HepG2 (cell line): Measurements from ENCODE around the gene TTC1. TPM values are rescaled to one million over a fixed set of nuclear protein-coding genes. Genes with fewer than 3 reads are reported as not detected.

ENCODE experiments used
- ATAC-seq: fragments of 200-7000 bp; cut with Tn5 transposase; 3 replicates; pipeline ENCODE4 v1.9.1; 2020; ENCODE audit warnings: mild to moderate bottlenecking, moderate library complexity
- BruUV-seq: library from RNA; stranded (reverse); fragments of 400-500 nt; replicated peaks from 2 replicates; lab custom pipeline; 2021; lab: Mats Ljungman, UMichigan
- CTCF ChIA-PET: fragments of 300-600 bp; formaldehyde crosslinking; extraction: SDS; loops from one replicate; lab custom pipeline; 2021; ENCODE audit warnings: low total read pairs, inconsistent platforms, low intra/inter-chr PET ratio; lab: Yijun Ruan, JAX
- POLR2A ChIA-PET: fragments of 350-600 bp; sonication (Branson Sonifier 250); formaldehyde crosslinking; loops from one replicate; lab custom pipeline; 2020; ENCODE audit warnings: antibody characterized with exemption, inconsistent platforms; lab: Yijun Ruan, JAX
- DNase-seq: peaks from one replicate; pipeline ENCODE4 v3.0.0-alpha.2; 2015; ENCODE audit warnings: low spot score
- FAIRE-seq: peaks from 3 replicates; lab custom pipeline; 2011; peaks lifted over from hg19 to GRCh38; lab: Jason Lieb, UNC
- H2AFZ ChIP-seq: one replicate; pipeline ENCODE4 v1.6.1; 2011; ENCODE audit warnings: low read length, inconsistent platforms
- H3K27ac ChIP-seq: fragments of 300-600 bp; 3 replicates; pipeline ENCODE4 v1.8.0; 2011; ENCODE audit warnings: mixed run types, mild to moderate bottlenecking, mixed read lengths, low read length, inconsistent platforms; ENCODE audit not compliant: insufficient read depth; ENCODE audit errors: extremely low read length
- H3K27me3 ChIP-seq, 2 experiments: fragments of 200-600 bp in 1 of 2; 2 replicates in 1 of 2; 3 replicates in 1 of 2; pipeline versions ENCODE4 v1.6.0 to v1.8.0; 2011; ENCODE audit warnings: low read length in 2 of 2, mild to moderate bottlenecking in 2 of 2, moderate library complexity in 2 of 2, inconsistent platforms in 1 of 2; ENCODE audit not compliant: insufficient read depth in 2 of 2, control insufficient read depth in 1 of 2
- H3K36me3 ChIP-seq, 2 experiments: fragments of 200-600 bp in 1 of 2; replicated peaks in 1 of 2; 2 replicates in 1 of 2; 3 replicates in 1 of 2; pipeline versions ENCODE4 v1.5.1 to v1.8.0; 2011; ENCODE audit warnings: low read length in 2 of 2, inconsistent platforms in 1 of 2; ENCODE audit not compliant: insufficient read depth in 2 of 2, control insufficient read depth in 1 of 2
- H3K4me1 ChIP-seq: 2 replicates; pipeline ENCODE4 v1.5.1; 2012; ENCODE audit warnings: low read length, inconsistent platforms; ENCODE audit not compliant: insufficient read depth
- H3K4me2 ChIP-seq: 2 replicates; pipeline ENCODE4 v1.6.0; 2011; ENCODE audit warnings: low read depth, low read length, inconsistent platforms
- H3K4me3 ChIP-seq, 3 experiments: fragments of 200-600 bp in 1 of 3; sonication (generic), shearing (Covaris generic) in 1 of 3; replicated peaks in 1 of 3; 2 replicates each; pipeline ENCODE4 v1.5.1; 2011 to 2016; ENCODE audit warnings: low read length in 3 of 3, inconsistent platforms in 2 of 3, low read depth in 2 of 3, mild to moderate bottlenecking in 2 of 3, control low read depth in 1 of 3, mixed read lengths in 1 of 3; ENCODE audit not compliant: insufficient read depth in 1 of 3
- H3K79me2 ChIP-seq: one replicate; pipeline ENCODE4 v1.6.1; 2011; ENCODE audit warnings: low read length, inconsistent platforms; ENCODE audit not compliant: insufficient read depth
- H3K9ac ChIP-seq: 2 replicates; pipeline ENCODE4 v1.6.0; 2011; ENCODE audit warnings: mild to moderate bottlenecking, low read depth, low read length, inconsistent platforms; ENCODE audit not compliant: insufficient read depth
- H3K9me3 ChIP-seq: 2 replicates; pipeline ENCODE4 v1.5.1; 2012; ENCODE audit warnings: mild to moderate bottlenecking, low read length
- H4K20me1 ChIP-seq: 2 replicates; pipeline ENCODE4 v1.6.0; 2011; ENCODE audit warnings: inconsistent platforms, mild to moderate bottlenecking, low read length, moderate library complexity; ENCODE audit not compliant: insufficient read depth
- ADNP ChIP-seq: sonication (generic); formaldehyde crosslinking; IDR thresholded peaks from 2 replicates; pipeline ENCODE4 v1.4.0; 2020; ENCODE audit warnings: missing genetic modification reagents
- CC2D1A ChIP-seq: sonication (generic); formaldehyde crosslinking; IDR thresholded peaks from 2 replicates; pipeline ENCODE4 v1.8.1; 2023; ENCODE audit warnings: mild to moderate bottlenecking, missing genetic modification reagents
- HOXD1 ChIP-seq: sonication (generic); formaldehyde crosslinking; IDR thresholded peaks from 2 replicates; pipeline ENCODE4 v1.5.0; 2020; ENCODE audit warnings: missing genetic modification reagents
- KDM2A ChIP-seq: sonication (generic); formaldehyde crosslinking; IDR thresholded peaks from 2 replicates; pipeline ENCODE4 v1.4.0; 2020; ENCODE audit warnings: low read depth, missing genetic modification reagents, borderline replicate concordance
- MXD4 ChIP-seq: IDR thresholded peaks from 2 replicates; pipeline ENCODE4 v1.6.1; 2016; ENCODE audit warnings: mild to moderate bottlenecking, missing biosample characterization, missing genetic modification reagents
- NCOA2 ChIP-seq: sonication (generic); formaldehyde crosslinking; IDR thresholded peaks from 2 replicates; pipeline ENCODE4 v1.8.0; 2022; ENCODE audit warnings: inconsistent platforms
- PRPF4 ChIP-seq: fragments of 200-400 bp; formaldehyde crosslinking; IDR thresholded peaks from 2 replicates; pipeline ENCODE4 v1.6.1; 2016; ENCODE audit warnings: low read length, low read depth; ENCODE audit not compliant: poor library complexity, severe bottlenecking
- RBM39 ChIP-seq: fragments of 200-400 bp; formaldehyde crosslinking; IDR thresholded peaks from one replicate; pipeline ENCODE4 v1.6.1; 2018; ENCODE audit warnings: antibody characterized with exemption, mild to moderate bottlenecking, low read depth, low read length; ENCODE audit not compliant: poor library complexity, severe bottlenecking
- RFX3 ChIP-seq: IDR thresholded peaks from 2 replicates; pipeline ENCODE4 v1.6.1; 2016; ENCODE audit warnings: missing biosample characterization, missing genetic modification reagents
- SRSF9 ChIP-seq: fragments of 200-400 bp; formaldehyde crosslinking; IDR thresholded peaks from 2 replicates; pipeline ENCODE4 v1.6.1; 2018; ENCODE audit warnings: borderline replicate concordance, mild to moderate bottlenecking, low read depth, low read length; ENCODE audit not compliant: insufficient read depth, poor library complexity, severe bottlenecking
- ZFX ChIP-seq: sonication (generic); formaldehyde crosslinking; IDR thresholded peaks from 2 replicates; pipeline ENCODE4 v1.4.0; 2020; ENCODE audit warnings: mild to moderate bottlenecking, low read depth, missing genetic modification reagents, moderate library complexity
- ZKSCAN8 ChIP-seq: IDR thresholded peaks from 2 replicates; pipeline ENCODE4 v1.6.1; 2016; ENCODE audit warnings: borderline replicate concordance, missing genetic modification reagents, missing compliant biosample characterization
- ZNF274 ChIP-seq: sonication (generic); formaldehyde crosslinking; IDR thresholded peaks from 2 replicates; pipeline ENCODE4 v1.5.1; 2020; ENCODE audit warnings: mild to moderate bottlenecking, missing genetic modification reagents
- ZNF468 ChIP-seq: sonication (generic); formaldehyde crosslinking; IDR thresholded peaks from 2 replicates; pipeline ENCODE4 v1.8.0; 2022; ENCODE audit warnings: mild to moderate bottlenecking, moderate library complexity, missing genetic modification reagents
- ZSCAN20 ChIP-seq: sonication (generic); formaldehyde crosslinking; IDR thresholded peaks from 2 replicates; pipeline ENCODE4 v1.4.0; 2020; ENCODE audit warnings: missing genetic modification reagents, mild to moderate bottlenecking, borderline replicate concordance
- ZSCAN30 ChIP-seq: sonication (generic); formaldehyde crosslinking; IDR thresholded peaks from 2 replicates; pipeline ENCODE4 v1.5.0; 2020; ENCODE audit warnings: mild to moderate bottlenecking, missing genetic modification reagents
- WGBS: methylation state at CpG from one replicate; pipeline ENCODE4 v1.1.6; 2017; ENCODE audit warnings: low lambda C conversion rate; 5-methylcytosine and 5-hydroxymethylcytosine counted together
- in situ Hi-C: cut with HindIII; loops from 2 replicates; pipeline ENCODE4 v1.10.0; 2017; ENCODE audit warnings: low pct_unique_long_range_greater_than_20kb; ENCODE audit not compliant: extremely low pct_ligation_motif_present
- intact Hi-C: fragments of 100-400 bp; cut with micrococcal nuclease; formaldehyde crosslinking; loops from one replicate; pipeline ENCODE4 v1.10.0; 2022; ENCODE audit not compliant: unreplicated experiment
- polyA plus RNA-seq, 8 experiments: library from polyadenylated mRNA; depleted of rRNA in 3 of 8; stranded (reverse) in 7 of 8; unstranded in 1 of 8; fragments of >200 nt; fragmentation: Illumina TruSeq in 4 of 8; extraction: Trizol in 4 of 8; gene quantifications; 2 replicates each; pipeline versions ENCODE4 v1.2.1 to v1.2.3, GENCODE V29; 2011 to 2016; ENCODE audit warnings: low read depth in 4 of 8, missing spikeins in 1 of 8, mixed read lengths in 1 of 8; ENCODE audit not compliant: insufficient read depth in 1 of 8
- total RNA-seq, 5 experiments: library from RNA; depleted of rRNA; stranded (reverse); fragments of >200 nt; fragmentation: Illumina TruSeq; extraction: Trizol; gene quantifications; 2 replicates each; pipeline ENCODE4 v1.2.3, GENCODE V29; 2016; ENCODE audit warnings: low read depth in 1 of 5
- TF ChIP-seq, protein P1 (sequence below): sonication (generic); formaldehyde crosslinking; IDR thresholded peaks from 2 replicates; pipeline ENCODE4 v1.4.0; 2020; ENCODE audit warnings: missing genetic modification reagents

The TTC1 gene
- total and polyA plus RNA-seq, 2 of the 13 experiments (the other 11 are each of a cell fraction or from before 2014, with no cell fraction given) = 16.1 to 72.1 TPM

DNA sequence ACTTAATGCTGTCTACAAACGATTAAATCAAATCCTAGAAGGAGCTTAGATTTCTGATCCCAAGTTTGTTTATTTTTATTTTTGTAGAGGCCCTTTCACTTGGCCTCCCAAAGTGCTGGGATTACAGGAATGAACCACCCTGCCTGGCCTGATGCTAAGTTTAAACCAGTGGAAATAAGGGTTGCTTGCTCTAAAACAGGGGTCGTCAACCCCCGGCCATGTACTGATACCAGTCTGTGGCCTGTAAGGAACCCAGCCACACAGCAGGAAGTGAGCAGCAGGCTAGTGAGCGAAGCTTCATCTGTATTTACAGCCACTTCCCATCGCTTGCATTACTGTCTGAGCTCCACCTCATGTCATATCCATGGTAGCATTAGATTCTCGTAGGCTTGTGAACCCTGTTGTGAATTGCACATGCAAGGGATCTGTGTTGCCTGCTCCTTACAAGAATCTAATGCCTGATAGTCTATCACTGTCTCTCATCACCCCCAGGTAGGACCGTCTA lies 11.4 kb downstream of the TTC1 start:
- H4K20me1 ChIP-seq = no peaks in the 10 kb centered on the region
- H3K4me3 ChIP-seq = no peak overlapping the region
- ChIA-PET POLR2A (no interaction called here), CTCF (no interaction called here)
- H3K27ac ChIP-seq = no peak overlapping the region
- FAIRE-seq = no peak
- no peak overlapping the region for H3K4me2 ChIP-seq
- intact Hi-C loops = loop anchor here (5.0 kb wide), 2 partner anchors 177 to 327 kb away; no protein-coding TSS in a partner anchor
- in situ Hi-C loops = no loop called here
- no TSS peak for BruUV-seq
- no peaks in the 10 kb centered on the region for H3K4me1 ChIP-seq
- H3K27me3 ChIP-seq = no peaks in the 10 kb centered on the region
- no peaks in the 10 kb centered on the region for H3K79me2 ChIP-seq
- TF ChIP-seq ADNP (CRISPR knock-in tag) = no peak
- no peak for TF ChIP-seq RBM39
- TF ChIP-seq ZSCAN30 (CRISPR knock-in tag) = no peak
- TF ChIP-seq ZNF468 (CRISPR knock-in tag) = no peak
- TF ChIP-seq ZFX = no peak
- no peak for TF ChIP-seq RFX3 (CRISPR knock-in tag)
- TF ChIP-seq HOXD1 (CRISPR knock-in tag) = no peak
- TF ChIP-seq ZNF274 (CRISPR knock-in tag) = no peak
- no peak for TF ChIP-seq PRPF4
- TF ChIP-seq, protein P1, sequence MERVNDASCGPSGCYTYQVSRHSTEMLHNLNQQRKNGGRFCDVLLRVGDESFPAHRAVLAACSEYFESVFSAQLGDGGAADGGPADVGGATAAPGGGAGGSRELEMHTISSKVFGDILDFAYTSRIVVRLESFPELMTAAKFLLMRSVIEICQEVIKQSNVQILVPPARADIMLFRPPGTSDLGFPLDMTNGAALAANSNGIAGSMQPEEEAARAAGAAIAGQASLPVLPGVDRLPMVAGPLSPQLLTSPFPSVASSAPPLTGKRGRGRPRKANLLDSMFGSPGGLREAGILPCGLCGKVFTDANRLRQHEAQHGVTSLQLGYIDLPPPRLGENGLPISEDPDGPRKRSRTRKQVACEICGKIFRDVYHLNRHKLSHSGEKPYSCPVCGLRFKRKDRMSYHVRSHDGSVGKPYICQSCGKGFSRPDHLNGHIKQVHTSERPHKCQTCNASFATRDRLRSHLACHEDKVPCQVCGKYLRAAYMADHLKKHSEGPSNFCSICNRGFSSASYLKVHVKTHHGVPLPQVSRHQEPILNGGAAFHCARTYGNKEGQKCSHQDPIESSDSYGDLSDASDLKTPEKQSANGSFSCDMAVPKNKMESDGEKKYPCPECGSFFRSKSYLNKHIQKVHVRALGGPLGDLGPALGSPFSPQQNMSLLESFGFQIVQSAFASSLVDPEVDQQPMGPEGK (CRISPR knock-in tag) = no peak
- no peak for TF ChIP-seq NCOA2 (CRISPR knock-in tag)
- no peak for TF ChIP-seq KDM2A (CRISPR knock-in tag)
- no peak for TF ChIP-seq SRSF9
- no peak for TF ChIP-seq ZKSCAN8 (CRISPR knock-in tag)
- TF ChIP-seq MXD4 (CRISPR knock-in tag) = no peak
- no peak for TF ChIP-seq CC2D1A (CRISPR knock-in tag)
- no peak for TF ChIP-seq ZSCAN20 (CRISPR knock-in tag)
- no peak overlapping the region for H2AFZ ChIP-seq
- WGBS = 98% methylated on average over 7 of the region's 7 CpGs
- ATAC-seq = no peak
- H3K36me3 ChIP-seq = peaks cover 3 to 18% of the 10 kb centered on the region in 2 experiments; a peak in 4 of 5 replicates
- no peak for DNase-seq
- H3K9ac ChIP-seq = no peak overlapping the region
- H3K9me3 ChIP-seq = no peaks in the 10 kb centered on the region
